B cell (primary cell): Measurements from ENCODE around the gene SLC47A2. TPM values are rescaled to one million over a fixed set of nuclear protein-coding genes. Genes with fewer than 3 reads are reported as not detected.

ENCODE experiments used
- ATAC-seq: fragments of 200-7000 bp; cut with Tn5 transposase; one replicate; pipeline ENCODE4 v1.10.0; 2021; ENCODE audit warnings: low read depth, mild to moderate bottlenecking, moderate number of reproducible peaks, moderate library complexity
- CTCF ChIA-PET: fragments of 350-600 bp; sonication (Branson Sonifier 250); formaldehyde crosslinking; loops from one replicate; lab custom pipeline; 2021; ENCODE audit warnings: antibody characterized with exemption, inconsistent platforms; lab: Charles Lee
- POLR2A ChIA-PET: fragments of 350-600 bp; sonication (Branson Sonifier 250); formaldehyde crosslinking; loops from one replicate; lab custom pipeline; 2021; ENCODE audit warnings: antibody characterized with exemption; lab: Charles Lee
- DNase-seq: peaks from one replicate; pipeline ENCODE4 v3.0.0; 2013
- H2AFZ ChIP-seq: 2 replicates; pipeline ENCODE4 v1.6.1; 2012; ENCODE audit warnings: mild to moderate bottlenecking, low read depth, low read length; ENCODE audit not compliant: insufficient read depth, poor library complexity, severe bottlenecking
- H3K27ac ChIP-seq, 2 donors: 1 replicate in 1 of 2; 2 replicates in 1 of 2; pipeline ENCODE4 v1.5.1; 2012 to 2013; ENCODE audit warnings: low read length in 2 of 2, mild to moderate bottlenecking in 2 of 2, moderate library complexity in 1 of 2
- H3K27me3 ChIP-seq, 4 experiments: fragments of 200-600 bp in 1 of 4; sonication (generic) in 1 of 4; replicated peaks in 1 of 4; 1 replicate in 2 of 4; 2 replicates in 2 of 4; pipeline versions ENCODE4 v1.6.1 to v1.7.0; 2013 to 2016; ENCODE audit warnings: low read length in 3 of 4, mild to moderate bottlenecking in 2 of 4, mixed read lengths in 1 of 4, moderate library complexity in 1 of 4; ENCODE audit not compliant: insufficient read depth in 4 of 4, control insufficient read depth in 3 of 4; ENCODE audit errors: control extremely low read depth in 1 of 4
- H3K36me3 ChIP-seq, 2 experiments: replicated peaks in 1 of 2; 1 replicate in 1 of 2; 2 replicates in 1 of 2; pipeline versions ENCODE4 v1.6.1 to v1.7.1; 2013; ENCODE audit warnings: low read length in 1 of 2; ENCODE audit not compliant: insufficient read depth in 2 of 2, control insufficient read depth in 1 of 2; ENCODE audit errors: control extremely low read depth in 1 of 2, extremely low read depth in 1 of 2
- H3K4me1 ChIP-seq, 2 donors: fragments of 200-600 bp in 1 of 2; sonication (generic) in 1 of 2; 1 replicate in 1 of 2; 2 replicates in 1 of 2; pipeline versions ENCODE4 v1.5.1 to v1.6.1; 2013 to 2017; ENCODE audit warnings: low read length in 2 of 2; ENCODE audit not compliant: control insufficient read depth in 2 of 2, insufficient read depth in 2 of 2
- H3K4me2 ChIP-seq: replicated peaks from 2 replicates; pipeline ENCODE3; 2012; ENCODE audit warnings: mild to moderate bottlenecking, low read depth, low read length; ENCODE audit not compliant: poor library complexity, severe bottlenecking
- H3K4me3 ChIP-seq, 5 experiments: fragments of 200-600 bp in 1 of 5; sonication (generic) in 1 of 5; 1 replicate in 3 of 5; 2 replicates in 2 of 5; pipeline versions ENCODE4 v1.5.1 to v1.7.0; 2011 to 2016; ENCODE audit warnings: low read length in 4 of 5, mild to moderate bottlenecking in 4 of 5, low read depth in 2 of 5, control low read depth in 1 of 5, moderate library complexity in 1 of 5; ENCODE audit not compliant: insufficient read depth in 1 of 5; ENCODE audit errors: control extremely low read depth in 1 of 5, extremely low read depth in 1 of 5
- H3K79me2 ChIP-seq: fragments of 200-600 bp; sonication (generic); one replicate; pipeline ENCODE4 v1.6.0; 2016; ENCODE audit warnings: low read length; ENCODE audit not compliant: control insufficient read depth, insufficient read depth
- H3K9ac ChIP-seq: fragments of 200-600 bp; sonication (generic); 2 replicates; pipeline ENCODE4 v1.6.1; 2017; ENCODE audit warnings: mild to moderate bottlenecking, low read length, moderate library complexity
- H3K9me3 ChIP-seq, 3 donors: one replicate each; pipeline versions ENCODE4 v1.6.1 to v1.7.1; 2013; ENCODE audit warnings: low read length in 2 of 3; ENCODE audit not compliant: control insufficient read depth in 2 of 3, insufficient read depth in 1 of 3; ENCODE audit errors: control extremely low read depth in 1 of 3
- H4K20me1 ChIP-seq: 2 replicates; pipeline ENCODE4 v1.6.0; 2012; ENCODE audit warnings: mild to moderate bottlenecking, low read length; ENCODE audit not compliant: insufficient read depth, control insufficient read depth, poor library complexity, severe bottlenecking
- H3K27ac Mint-ChIP-seq: one replicate; pipeline ENCODE4 v1.8.0; 2021; ENCODE audit warnings: mixed read lengths
- H3K27me3 Mint-ChIP-seq: one replicate; pipeline ENCODE4 v1.8.0; 2021; ENCODE audit warnings: mixed read lengths
- H3K4me1 Mint-ChIP-seq: one replicate; pipeline ENCODE4 v1.8.0; 2021; ENCODE audit warnings: mixed read lengths
- H3K4me3 Mint-ChIP-seq: one replicate; pipeline ENCODE4 v1.8.0; 2021; ENCODE audit warnings: mixed read lengths
- H3K9me3 Mint-ChIP-seq: one replicate; pipeline ENCODE4 v1.8.0; 2022; ENCODE audit warnings: mixed read lengths; ENCODE audit not compliant: insufficient read depth
- EZH2 ChIP-seq: IDR thresholded peaks from 2 replicates; pipeline ENCODE4 v1.6.1; 2012; ENCODE audit warnings: borderline replicate concordance, low read depth, mild to moderate bottlenecking, moderate library complexity, low read length; ENCODE audit not compliant: insufficient read depth, poor library complexity, severe bottlenecking
- WGBS: methylation state at CpG from one replicate; pipeline ENCODE4 v1.1.5; 2013; ENCODE audit warnings: missing lambda C conversion rate; ENCODE audit not compliant: insufficient coverage; 5-methylcytosine and 5-hydroxymethylcytosine counted together
- intact Hi-C: fragments of 100-400 bp; cut with micrococcal nuclease; formaldehyde crosslinking; loops from one replicate; pipeline ENCODE4 v1.10.0; 2022
- polyA plus RNA-seq: library from polyadenylated mRNA; depleted of rRNA; stranded (reverse); fragments of >200 nt; gene quantifications from 2 replicates; pipeline ENCODE4 v1.2.3, GENCODE V29; 2012
- total RNA-seq, 2 donors: library from RNA; stranded (reverse); fragments of 120-200 nt in 1 of 2; gene quantifications; 1 replicate in 1 of 2; 2 replicates in 1 of 2; pipeline versions ENCODE4 v1.2.3 to v1.2.4, GENCODE V29; 2013 to 2022
- TF ChIP-seq, protein P1 (sequence below): fragments of 200-600 bp; IDR thresholded peaks from one replicate; pipeline ENCODE4 v1.8.0; 2022; ENCODE audit warnings: antibody characterized with exemption, mild to moderate bottlenecking

Gene SLC47A2
- total and polyA plus RNA-seq, 2 donors (not counting 1 experiment from before 2014, with no cell fraction given): not detected

- Mint-ChIP-seq H3K4me3 (no peak overlapping the region), H3K27me3 (no peaks in the 10 kb centered on the region), H3K4me1 (peaks cover 44% of the 10 kb centered on the region), H3K9me3 (no peaks in the 10 kb centered on the region), H3K27ac (no peak overlapping the region)
- Histone ChIP-seq H3K4me2 (no peak overlapping the region), H4K20me1 (no peaks in the 10 kb centered on the region), H3K27me3 (no peaks in the 10 kb centered on the region), H3K36me3 (peaks cover 0 to 9% of the 10 kb centered on the region in 2 experiments), H3K4me1 (peaks cover 16 to 19% of the 10 kb centered on the region in 2 donors), H3K4me3 (no peak overlapping the region), H3K27ac (no peak overlapping the region), H3K79me2 (no peaks in the 10 kb centered on the region), H2AFZ (no peak overlapping the region), H3K9me3 (peaks cover 0 to 4% (median 0%) of the 10 kb centered on the region in 3 donors), H3K9ac (no peak overlapping the region)
- WGBS: no CpG with 5 or more reads among the region's 1 CpG
- TF ChIP-seq EZH2: no peak
- TF ChIP-seq, protein P1, sequence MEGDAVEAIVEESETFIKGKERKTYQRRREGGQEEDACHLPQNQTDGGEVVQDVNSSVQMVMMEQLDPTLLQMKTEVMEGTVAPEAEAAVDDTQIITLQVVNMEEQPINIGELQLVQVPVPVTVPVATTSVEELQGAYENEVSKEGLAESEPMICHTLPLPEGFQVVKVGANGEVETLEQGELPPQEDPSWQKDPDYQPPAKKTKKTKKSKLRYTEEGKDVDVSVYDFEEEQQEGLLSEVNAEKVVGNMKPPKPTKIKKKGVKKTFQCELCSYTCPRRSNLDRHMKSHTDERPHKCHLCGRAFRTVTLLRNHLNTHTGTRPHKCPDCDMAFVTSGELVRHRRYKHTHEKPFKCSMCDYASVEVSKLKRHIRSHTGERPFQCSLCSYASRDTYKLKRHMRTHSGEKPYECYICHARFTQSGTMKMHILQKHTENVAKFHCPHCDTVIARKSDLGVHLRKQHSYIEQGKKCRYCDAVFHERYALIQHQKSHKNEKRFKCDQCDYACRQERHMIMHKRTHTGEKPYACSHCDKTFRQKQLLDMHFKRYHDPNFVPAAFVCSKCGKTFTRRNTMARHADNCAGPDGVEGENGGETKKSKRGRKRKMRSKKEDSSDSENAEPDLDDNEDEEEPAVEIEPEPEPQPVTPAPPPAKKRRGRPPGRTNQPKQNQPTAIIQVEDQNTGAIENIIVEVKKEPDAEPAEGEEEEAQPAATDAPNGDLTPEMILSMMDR: no peak
- CTCF ChIA-PET: no interaction called here
- ATAC-seq (no peak), DNase-seq (no peak)
- intact Hi-C loops: no loop called here
- POLR2A ChIA-PET: no interaction called here
Measured at GRCh38 chr17:19650826-19651225, 65.6 kb downstream of the SLC47A2 start.

GRCh38 chr17:19649274-19649541, 67.2 kb downstream of the SLC47A2 start:
- intact Hi-C loops: loop anchor here (2.0 to 5.0 kb wide), 3 partner anchors 106 to 508 kb away; no protein-coding TSS in a partner anchor
- Histone ChIP-seq H3K4me1 (peaks cover 16 to 19% of the 10 kb centered on the region in 2 donors), H4K20me1 (no peaks in the 10 kb centered on the region), H2AFZ (peak overlapping the region; percentile 99), H3K27ac (peak overlapping the region; percentile 72 to 76), H3K4me3 (peak overlapping the region; percentile 11 to 95 (median 83)), H3K9me3 (peaks cover 0 to 4% (median 0%) of the 10 kb centered on the region in 3 donors), H3K27me3 (no peaks in the 10 kb centered on the region), H3K4me2 (peak overlapping the region; percentile 96), H3K79me2 (no peaks in the 10 kb centered on the region), H3K9ac (peak overlapping the region; percentile 83), H3K36me3 (peaks cover 0 to 3% of the 10 kb centered on the region in 2 experiments)
- no peaks in the 10 kb centered on the region for H3K9me3 Mint-ChIP-seq
- WGBS: 0% methylated on average over 1 of the region's 2 CpGs
- CTCF ChIA-PET: interaction anchor here (0.9 to 6.0 kb wide), 7 partner anchors 7 to 467 kb away, joined by 3 to 26 read pairs (median 5); partner anchors contain the start of gene B9D1
- POLR2A ChIA-PET: interaction anchor here (0.8 to 1.6 kb wide), 2 partner anchors 22 to 133 kb away, joined by 3 read pairs; no protein-coding TSS in a partner anchor
- TF ChIP-seq, protein P1: no peak
- no peak for TF ChIP-seq EZH2
- H3K27ac Mint-ChIP-seq: peak overlapping the region; percentile 97
- peaks cover 35% of the 10 kb centered on the region for H3K4me1 Mint-ChIP-seq
- ATAC-seq: no peak
- peaks cover 4% of the 10 kb centered on the region for H3K27me3 Mint-ChIP-seq
- DNase-seq: no peak
- peak overlapping the region; percentile 98 for H3K4me3 Mint-ChIP-seq
